Stimulated activated CD4-positive, alpha-beta T cell treated with anti-CD3 and anti-CD28 coated beads, Interleukin-15, amount 100 ng/mL, for 1 hour (primary cell): ENCODE results near the gene COL13A1.

Source experiments
- DNase-seq, 2 donors: peaks; one replicate each; pipeline ENCODE4 v3.0.0-alpha.2; 2020; ENCODE audit warnings: low read depth in 1 of 2, low spot score in 1 of 2

The COL13A1 gene

GRCh38 chr10:69865450-69865849, 63.7 kb downstream of the COL13A1 start:
- DNase-seq, result no peak

- DNase-seq, result no peak
Measured at GRCh38 chr10:69866246-69866687, 64.6 kb downstream of the COL13A1 start.

- no peak for DNase-seq
Measured at GRCh38 chr10:69866688-69867461, 65.2 kb downstream of the COL13A1 start.

- no peak for DNase-seq
Measured at GRCh38 chr10:69867699-69868558, 66.2 kb downstream of the COL13A1 start.

- DNase-seq, result no peak
Measured at GRCh38 chr10:69868821-69869220, 67.1 kb downstream of the COL13A1 start.

GRCh38 chr10:69869291-69869961, 67.7 kb downstream of the COL13A1 start:
- no peak for DNase-seq

- DNase-seq, result no peak
Measured at GRCh38 chr10:69870591-69870990, 68.9 kb downstream of the COL13A1 start.

- no peak for DNase-seq
Measured at GRCh38 chr10:69871074-69871473, 69.4 kb downstream of the COL13A1 start.

- no peak for DNase-seq
Measured at GRCh38 chr10:69872323-69872722, 70.6 kb downstream of the COL13A1 start.

GRCh38 chr10:69873135-69873639, 71.5 kb downstream of the COL13A1 start:
- DNase-seq, result no peak

- no peak for DNase-seq
Measured at GRCh38 chr10:69874449-69874848, 72.7 kb downstream of the COL13A1 start.

- no peak for DNase-seq
Measured at GRCh38 chr10:69875856-69876255, 74.2 kb downstream of the COL13A1 start.

- no peak for DNase-seq
Measured at GRCh38 chr10:69876286-69876685, 74.6 kb downstream of the COL13A1 start.

- no peak for DNase-seq
Measured at GRCh38 chr10:69876931-69877330, 75.2 kb downstream of the COL13A1 start.

- DNase-seq, result no peak
Measured at GRCh38 chr10:69878038-69878437, 76.3 kb downstream of the COL13A1 start.

GRCh38 chr10:69878951-69879350, 77.2 kb downstream of the COL13A1 start:
- no peak for DNase-seq

GRCh38 chr10:69879634-69880257, 78.0 kb downstream of the COL13A1 start:
- DNase-seq, result no peak

- no peak for DNase-seq
Measured at GRCh38 chr10:69880301-69881081, 78.8 kb downstream of the COL13A1 start.

- DNase-seq, result no peak
Measured at GRCh38 chr10:69881202-69881601, 79.5 kb downstream of the COL13A1 start.

- DNase-seq, result no peak
Measured at GRCh38 chr10:69883310-69884023, 81.8 kb downstream of the COL13A1 start.
